C4-2B (cell line): ENCODE data around the gene BRD4.
A peak's percentile ranks its signal among the peaks of the same experiment; 100 is the strongest.

Experiments used
- H3K27ac ChIP-seq: fragments of 450-650 bp; 2 replicates; pipeline ENCODE4 v1.5.1; 2017
- CTCF ChIP-seq: fragments of 450-650 bp; conservative IDR thresholded peaks from 2 replicates; pipeline ENCODE4 v1.5.1; 2017; ENCODE audit warnings: mild to moderate bottlenecking
- ZFX ChIP-seq: fragments of 450-650 bp; IDR thresholded peaks from 2 replicates; pipeline ENCODE4 v1.6.1; 2017

BRD4 gene

GRCh38 chr19:15222738-15223648 is 109.3 kb downstream of the BRD4 start:
- peak overlapping the region; percentile 19; the same call in 1 of the 2 replicates for H3K27ac ChIP-seq
- no peak for TF ChIP-seq CTCF
- TF ChIP-seq ZFX: no peak

- H3K27ac ChIP-seq: no peak overlapping the region
- TF ChIP-seq ZFX (no peak), CTCF (no peak)
Measured at GRCh38 chr19:15220833-15221232, 111.5 kb downstream of the BRD4 start.

- no peak overlapping the region for H3K27ac ChIP-seq
- TF ChIP-seq CTCF: no peak
- TF ChIP-seq ZFX: no peak
Measured at GRCh38 chr19:15218501-15218900, 113.8 kb downstream of the BRD4 start.

GRCh38 chr19:15216363-15216762 is 116.0 kb downstream of the BRD4 start:
- H3K27ac ChIP-seq: no peak overlapping the region
- TF ChIP-seq CTCF: no peak
- no peak for TF ChIP-seq ZFX

GRCh38 chr19:15213715-15214381 is 118.5 kb downstream of the BRD4 start:
- no peak overlapping the region for H3K27ac ChIP-seq
- TF ChIP-seq ZFX (no peak), CTCF (no peak)

- no peak for TF ChIP-seq CTCF
- no peak for TF ChIP-seq ZFX
- no peak overlapping the region for H3K27ac ChIP-seq
Measured at GRCh38 chr19:15212711-15213110, 119.6 kb downstream of the BRD4 start.

GRCh38 chr19:15210323-15210781 is 122.0 kb downstream of the BRD4 start:
- TF ChIP-seq ZFX (no peak), CTCF (no peak)
- H3K27ac ChIP-seq: no peak overlapping the region
